SH-SY5Y (cell line): Measurements from ENCODE around the gene TWIST2.

Source experiments
- GATA2 ChIP-seq: IDR thresholded peaks from 2 replicates; pipeline ENCODE4 v1.6.1; 2011; ENCODE audit warnings: mild to moderate bottlenecking, low read depth, low read length
- GATA3 ChIP-seq: IDR thresholded peaks from 2 replicates; pipeline ENCODE4 v1.6.1; 2011; ENCODE audit warnings: low read depth, mild to moderate bottlenecking, low read length, moderate library complexity

DNA sequence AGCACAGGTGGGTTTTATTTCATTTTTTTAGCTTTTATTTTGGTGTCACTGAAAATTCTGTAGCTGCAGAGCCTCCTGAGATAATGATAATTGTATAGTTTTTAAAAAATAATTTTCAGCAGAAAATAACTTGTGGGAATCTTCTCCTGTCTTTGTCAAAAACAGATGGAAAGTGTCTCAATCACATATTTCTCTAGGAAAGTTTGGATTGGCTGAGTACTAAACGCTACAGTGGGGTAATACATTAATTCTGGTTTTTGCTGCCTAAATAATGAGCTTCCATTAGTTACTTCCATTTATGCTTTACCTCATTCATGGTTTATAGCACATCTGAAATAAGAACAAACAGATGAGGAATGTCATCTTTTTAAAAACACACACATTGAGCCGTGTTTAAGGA lies 2.2 kb downstream of the TWIST2 start:
- TF ChIP-seq GATA2 (no peak), GATA3 (no peak)
